HG03135 (cell line): ENCODE data around the gene GJA10.
A peak's percentile ranks its signal among the peaks of the same experiment; 100 is the strongest.

ENCODE experiments used
- ATAC-seq: cut with Tn5 transposase; IDR thresholded peaks from one replicate; pipeline ENCODE4 v1.9.1; 2021; ENCODE audit warnings: mild to moderate bottlenecking, moderate library complexity; ENCODE audit not compliant: unreplicated experiment

The GJA10 gene

GRCh38 chr6:89916136-89916920, 22.1 kb downstream of the GJA10 start:
- no peak for ATAC-seq

- no peak for ATAC-seq
These were observed 22.9 kb downstream of the GJA10 start for GRCh38 chr6:89917216-89917615.

- ATAC-seq: no peak
These were observed 23.6 kb downstream of the GJA10 start for GRCh38 chr6:89917801-89918366.

GRCh38 chr6:89921197-89921596, 26.9 kb downstream of the GJA10 start:
- no peak for ATAC-seq

GRCh38 chr6:89921691-89922090, 27.4 kb downstream of the GJA10 start:
- no peak for ATAC-seq

- ATAC-seq: no peak
These were observed 30.0 kb downstream of the GJA10 start for GRCh38 chr6:89924231-89924630.

GRCh38 chr6:89925826-89926225, 31.6 kb downstream of the GJA10 start:
- ATAC-seq: no peak

GRCh38 chr6:89927264-89927663, 33.0 kb downstream of the GJA10 start:
- ATAC-seq: no peak

GRCh38 chr6:89927791-89928550, 33.7 kb downstream of the GJA10 start:
- no peak for ATAC-seq

GRCh38 chr6:89928604-89929003, 34.3 kb downstream of the GJA10 start:
- ATAC-seq: no peak

- no peak for ATAC-seq
These were observed 36.5 kb downstream of the GJA10 start for GRCh38 chr6:89930789-89931188.

GRCh38 chr6:89932245-89932802, 38.1 kb downstream of the GJA10 start:
- ATAC-seq: no peak

GRCh38 chr6:89934685-89935366, 40.6 kb downstream of the GJA10 start:
- no peak for ATAC-seq

- ATAC-seq: no peak
These were observed 41.9 kb downstream of the GJA10 start for GRCh38 chr6:89936177-89936576.

GRCh38 chr6:89938014-89938413, 43.7 kb downstream of the GJA10 start:
- no peak for ATAC-seq

- no peak for ATAC-seq
These were observed 44.9 kb downstream of the GJA10 start for GRCh38 chr6:89939144-89939543.

GRCh38 chr6:89940225-89941027, 46.2 kb downstream of the GJA10 start:
- peak; percentile 86 for ATAC-seq

- no peak for ATAC-seq
These were observed 46.9 kb downstream of the GJA10 start for GRCh38 chr6:89941031-89941762.

GRCh38 chr6:89941763-89942497, 47.7 kb downstream of the GJA10 start:
- ATAC-seq: no peak
